Activated CD4-positive, CD25-positive, alpha-beta regulatory T cell treated with anti-CD3 and anti-CD28 coated beads, Interleukin-2, amount 50 U/mL, for 72 hours (primary cell): Measurements from ENCODE around the gene ESYT2.
"Not testable (repeated sequence)": the region's sequence is repeated elsewhere in the genome, so short reads cannot be mapped to it uniquely, and the experiment has no call there.

ENCODE experiments used
- DNase-seq: peaks from one replicate; pipeline ENCODE4 v3.0.0; 2021

ESYT2 gene

GRCh38 chr7:158854681-158855081 lies 25.4 kb upstream of the ESYT2 start:
- no peak for DNase-seq

DNA sequence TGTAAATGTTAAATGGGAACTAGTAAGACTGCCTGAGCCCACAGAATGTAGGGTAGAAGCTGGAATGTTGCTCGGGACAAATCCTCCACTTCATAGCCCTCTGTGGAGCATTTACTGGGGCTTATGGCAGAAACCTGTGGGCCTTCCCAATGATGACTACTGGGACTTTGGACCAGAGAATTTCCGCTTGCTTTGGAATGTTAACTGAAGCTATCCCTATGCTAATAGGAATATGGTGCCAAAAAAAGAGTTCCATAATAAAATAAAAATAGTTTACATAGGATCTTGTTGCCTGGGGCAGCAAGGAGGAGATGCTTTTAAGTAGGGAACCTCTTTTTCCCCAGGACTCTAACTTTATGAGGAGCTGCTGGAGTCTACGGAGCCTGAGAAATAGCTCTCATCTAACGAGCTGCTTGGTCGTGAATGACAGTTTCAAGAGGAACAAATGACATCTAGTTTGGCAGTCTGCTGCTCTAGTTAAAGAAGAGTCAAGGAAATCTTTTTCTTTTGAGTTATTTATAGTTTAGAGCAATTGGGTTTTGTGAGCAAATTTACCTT lies 21.3 kb upstream of the ESYT2 start:
- no peak for DNase-seq

GRCh38 chr7:158849768-158850544 lies 20.6 kb upstream of the ESYT2 start:
- no peak for DNase-seq

GRCh38 chr7:158849442-158849767 lies 20.1 kb upstream of the ESYT2 start:
- DNase-seq: no peak

DNA sequence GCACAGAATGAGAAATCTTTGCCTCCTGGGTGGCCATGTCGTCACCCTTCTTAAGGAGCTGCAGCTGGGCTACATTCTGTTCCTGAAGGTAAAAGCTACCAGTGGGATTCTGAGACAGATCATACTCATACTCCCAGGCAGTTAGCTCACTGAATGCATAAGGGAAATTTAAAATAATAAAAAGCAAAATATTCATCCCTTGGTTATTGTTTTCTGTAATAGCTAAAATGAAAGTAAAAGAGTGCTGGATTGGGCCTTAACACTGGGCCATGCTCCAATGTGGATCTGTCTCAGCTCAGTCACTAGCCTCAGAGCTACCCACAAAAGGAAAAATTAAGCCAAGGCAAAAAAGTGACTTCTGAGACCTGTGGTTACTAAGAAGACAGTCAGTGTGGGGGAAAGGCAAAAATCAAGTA lies 18.1 kb upstream of the ESYT2 start:
- no peak for DNase-seq

GRCh38 chr7:158846304-158846703 lies 17.0 kb upstream of the ESYT2 start:
- no peak for DNase-seq

DNA sequence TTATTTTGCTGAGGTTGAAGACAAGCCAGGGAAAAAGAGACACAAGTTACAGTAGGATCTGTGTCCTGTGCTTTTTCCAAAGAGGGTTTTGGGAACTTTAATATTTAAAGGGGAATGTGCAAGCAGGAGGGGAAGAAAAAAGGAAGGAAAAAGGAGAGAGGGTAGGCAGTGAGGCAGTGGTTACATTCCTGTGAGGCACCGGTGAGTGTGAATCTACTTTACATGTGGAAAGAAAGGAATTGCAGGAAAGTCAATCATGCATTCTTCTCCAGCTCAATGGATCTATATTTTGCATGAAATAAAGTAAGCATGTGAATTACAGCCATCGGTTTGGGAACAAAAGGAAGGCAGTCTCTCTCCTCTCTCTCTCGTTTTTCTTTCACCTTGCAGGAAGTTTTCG lies 14.5 kb upstream of the ESYT2 start:
- no peak for DNase-seq

- no peak for DNase-seq
These were observed 13.2 kb upstream of the ESYT2 start for GRCh38 chr7:158842486-158842885.

DNA sequence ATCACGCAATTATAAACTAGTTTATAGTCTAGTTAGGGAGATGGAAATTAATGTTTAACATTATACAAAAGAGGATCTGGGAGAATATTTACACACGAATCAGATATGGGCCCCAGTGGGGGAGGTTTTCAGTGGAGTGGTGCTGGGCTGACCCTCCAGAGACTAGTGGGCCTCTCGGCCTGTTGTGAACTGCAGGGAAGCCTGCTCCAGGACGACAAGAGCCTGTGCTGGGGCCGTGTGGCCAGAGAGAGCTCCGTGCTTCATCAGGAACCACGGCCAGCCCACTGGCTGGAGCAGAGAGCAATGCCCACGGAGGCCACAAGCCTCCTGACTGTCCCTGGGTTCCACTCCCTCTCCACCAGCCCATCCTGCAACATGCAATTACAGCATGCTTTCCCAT lies 11.3 kb upstream of the ESYT2 start:
- no peak for DNase-seq

- not testable (repeated sequence) for DNase-seq
These were observed 9.9 kb upstream of the ESYT2 start for GRCh38 chr7:158839177-158839576.

- no peak for DNase-seq
These were observed 8.7 kb upstream of the ESYT2 start for GRCh38 chr7:158837790-158838637.

- DNase-seq: no peak
These were observed 7.4 kb upstream of the ESYT2 start for GRCh38 chr7:158836692-158837091.

DNA sequence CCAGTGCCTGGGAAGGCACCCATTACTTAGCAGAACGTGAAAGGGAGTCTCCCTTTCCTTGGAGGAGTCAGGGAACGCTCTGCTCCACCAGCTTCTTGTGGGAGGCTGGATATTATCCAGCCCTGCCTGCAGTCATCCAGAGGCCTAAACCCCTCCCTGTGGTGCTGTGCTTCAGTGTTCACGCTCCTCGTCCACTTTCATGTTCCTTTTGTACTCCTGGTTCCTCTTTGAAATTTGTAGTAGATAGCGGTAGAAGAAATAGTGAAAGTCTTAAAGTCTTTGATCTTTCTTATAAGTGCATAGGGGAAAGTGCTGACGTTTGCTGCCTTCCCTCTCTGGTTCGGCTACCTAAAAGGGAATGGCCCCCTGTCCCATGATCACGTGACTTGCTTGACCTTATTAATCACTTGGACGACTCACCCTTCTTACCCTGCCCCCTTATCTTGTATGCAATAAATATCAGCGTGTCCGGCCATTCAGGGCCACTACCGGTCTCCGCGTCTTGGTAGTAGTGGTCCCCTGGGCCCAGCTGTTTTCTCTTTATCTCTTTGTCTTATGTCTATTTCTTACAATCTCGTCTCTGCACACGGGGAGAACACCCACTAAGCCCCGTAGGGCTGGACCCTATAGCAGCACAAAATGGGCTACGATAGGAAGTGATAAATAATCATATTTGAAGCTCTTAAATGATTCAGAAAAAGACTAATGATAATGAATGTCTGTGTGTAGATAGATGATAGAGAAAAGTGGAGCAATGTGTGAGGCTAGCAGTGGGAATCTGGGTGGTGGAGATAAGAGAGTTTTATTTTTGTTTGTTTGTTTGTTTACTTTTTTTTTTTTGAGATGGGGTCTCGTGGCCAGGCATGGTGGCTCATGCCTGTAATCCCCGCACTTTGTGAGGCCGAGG lies 5.8 kb upstream of the ESYT2 start:
- DNase-seq: no peak

- no peak for DNase-seq
These were observed 3.7 kb upstream of the ESYT2 start for GRCh38 chr7:158832994-158833393.

DNA sequence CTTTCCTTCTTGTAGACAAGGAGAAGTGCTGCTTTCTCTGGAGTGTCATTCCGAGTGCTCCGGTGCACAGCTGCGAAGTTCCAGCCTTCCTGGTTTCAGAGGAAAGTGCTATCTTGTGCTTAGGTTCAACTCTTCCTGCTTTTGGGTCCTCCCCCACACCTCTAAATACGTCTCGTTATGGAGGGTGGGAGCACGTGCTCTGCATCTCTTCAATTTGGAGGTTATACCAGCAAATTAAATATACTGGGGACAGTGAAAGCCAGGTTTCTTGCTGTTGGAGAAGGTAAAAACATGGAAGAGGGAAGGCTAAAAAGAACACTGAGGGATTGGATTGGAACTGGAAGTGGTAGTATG lies 2.4 kb upstream of the ESYT2 start:
- no peak for DNase-seq

DNA sequence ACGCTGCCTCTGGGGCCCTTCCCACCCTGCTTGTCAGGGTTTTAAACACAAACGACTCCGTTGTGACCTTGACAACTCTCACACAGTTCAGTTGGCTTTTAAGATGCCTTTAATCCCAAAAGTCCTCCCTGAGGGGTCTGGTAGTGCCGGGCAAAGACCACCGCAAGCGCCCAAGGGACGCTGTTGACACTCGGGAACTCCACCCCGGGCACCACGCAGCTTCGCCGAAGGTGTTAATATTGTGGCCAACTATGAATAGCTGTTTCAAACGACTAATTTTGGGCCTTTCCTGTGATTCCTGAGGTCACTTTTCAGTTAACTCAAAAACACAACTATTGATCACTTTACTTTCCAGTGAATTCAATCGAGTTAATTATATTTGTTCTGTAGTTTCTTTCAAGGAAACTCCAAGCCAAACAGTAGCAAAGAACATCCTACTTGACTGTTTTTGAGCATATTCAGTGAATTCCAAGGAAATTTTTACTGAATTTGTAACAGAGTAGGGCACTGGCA lies 958 bp upstream of the ESYT2 start:
- no peak for DNase-seq

DNA sequence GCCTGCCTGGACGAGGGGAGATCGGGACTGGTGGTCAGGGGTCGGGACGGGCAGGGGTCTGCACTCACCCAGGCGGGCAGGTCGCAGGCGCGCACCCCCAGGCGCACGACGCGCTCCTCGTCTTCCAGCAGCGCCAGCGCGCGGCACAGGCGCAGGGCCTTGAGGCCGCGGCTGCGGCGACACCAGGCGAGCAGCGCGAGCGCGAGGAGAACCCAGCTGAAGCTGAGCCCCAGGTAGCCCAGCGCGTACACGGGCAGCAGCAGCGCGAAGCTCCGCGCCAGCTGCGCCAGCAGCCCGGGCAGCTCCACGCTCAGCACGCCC lies 328 bp downstream of the ESYT2 start:
- DNase-seq: no peak

DNA sequence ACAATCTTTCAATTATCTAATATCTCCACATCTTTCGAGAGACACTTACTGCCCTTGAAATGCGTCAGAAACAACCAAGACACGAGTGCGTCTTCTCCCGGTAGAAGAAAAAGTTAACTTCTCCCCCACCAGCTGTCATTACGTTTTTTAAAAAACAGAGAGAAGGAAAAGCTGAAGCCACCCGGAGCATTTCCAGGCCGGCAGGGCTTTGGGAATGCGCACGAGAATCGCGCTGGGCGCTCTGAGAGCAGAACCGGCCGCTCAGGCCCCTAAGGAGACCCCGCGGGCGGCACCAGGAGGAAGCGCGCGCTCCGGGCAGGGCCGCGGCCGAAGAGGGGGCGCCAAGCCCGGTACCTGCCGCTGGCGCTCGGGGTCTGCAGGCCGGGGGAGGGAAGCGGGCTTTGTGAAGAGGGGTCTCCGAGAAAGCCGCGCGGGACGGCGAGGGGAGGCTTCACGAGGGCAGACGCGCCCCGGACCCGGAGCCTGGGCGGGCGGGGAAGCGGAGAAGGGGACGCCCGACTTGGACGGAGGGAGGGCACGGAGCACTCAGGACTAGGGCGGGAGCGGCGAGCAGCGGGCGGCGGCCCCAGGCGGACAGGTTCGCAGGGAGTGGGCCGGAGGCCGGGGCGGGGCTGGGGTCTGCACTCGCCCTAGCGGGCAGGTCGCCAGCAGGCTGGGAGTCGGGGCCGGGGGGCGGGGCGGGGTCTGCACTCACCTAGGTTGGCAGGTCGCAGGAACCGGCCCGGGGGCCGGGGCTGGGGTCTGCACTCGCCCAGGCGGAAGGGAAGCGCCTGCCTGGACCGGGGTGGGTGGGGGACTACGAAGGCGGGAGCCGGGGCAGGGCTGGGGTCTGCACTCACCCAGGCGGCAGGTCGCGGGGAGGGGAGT lies 932 bp downstream of the ESYT2 start:
- peak; percentile 55 for DNase-seq

GRCh38 chr7:158827411-158828132 lies 1.7 kb downstream of the ESYT2 start:
- no peak for DNase-seq

- no peak for DNase-seq
These were observed 3.5 kb downstream of the ESYT2 start for GRCh38 chr7:158825628-158826289.

GRCh38 chr7:158824028-158824427 lies 5.3 kb downstream of the ESYT2 start:
- DNase-seq: no peak
